A204.1 (cell line): ENCODE results near the gene NBPF8.
"Not testable (repeated sequence)": the region's sequence is repeated elsewhere in the genome, so short reads cannot be mapped to it uniquely, and the experiment has no call there.

Source experiments
- FAIRE-seq: peaks from 2 replicates; lab custom pipeline; 2012; peaks lifted over from hg19 to GRCh38; lab: Jason Lieb, UNC

The NBPF8 gene

DNA sequence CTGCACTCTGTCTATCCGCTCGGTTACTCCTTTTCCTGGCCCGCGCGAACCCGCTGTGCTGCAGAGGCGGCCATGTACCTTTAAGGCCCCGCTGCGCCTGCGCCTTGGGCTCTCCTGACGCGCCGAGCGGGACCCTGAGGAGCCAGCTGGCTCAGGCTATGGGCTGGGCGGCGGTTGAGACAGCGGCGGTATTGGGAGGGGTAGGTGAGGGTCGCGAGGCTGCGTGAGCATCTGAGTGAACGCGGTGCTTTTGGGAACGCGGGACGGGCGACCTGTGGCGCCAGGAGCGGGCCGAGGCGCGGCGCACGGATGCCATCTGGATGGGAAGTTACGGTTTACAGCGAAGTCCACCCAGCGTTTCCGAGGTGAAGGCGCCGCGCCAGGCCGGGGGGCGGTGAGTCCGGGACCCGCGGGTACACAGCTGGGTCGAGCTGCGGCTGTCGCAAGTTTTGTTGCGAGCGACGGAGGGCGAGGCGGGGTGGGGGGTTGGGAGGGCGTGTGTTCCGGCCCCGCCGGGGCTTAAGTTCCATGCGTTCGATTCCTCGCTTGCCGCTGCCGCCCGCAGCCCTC is at the start of gene NBPF8:
NBPF8 (plus strand) TSS at position 125 of the 570 bp plus-strand sequence. CDS start 21,488 bp downstream, outside the sequence.
- not testable (repeated sequence) for FAIRE-seq

DNA sequence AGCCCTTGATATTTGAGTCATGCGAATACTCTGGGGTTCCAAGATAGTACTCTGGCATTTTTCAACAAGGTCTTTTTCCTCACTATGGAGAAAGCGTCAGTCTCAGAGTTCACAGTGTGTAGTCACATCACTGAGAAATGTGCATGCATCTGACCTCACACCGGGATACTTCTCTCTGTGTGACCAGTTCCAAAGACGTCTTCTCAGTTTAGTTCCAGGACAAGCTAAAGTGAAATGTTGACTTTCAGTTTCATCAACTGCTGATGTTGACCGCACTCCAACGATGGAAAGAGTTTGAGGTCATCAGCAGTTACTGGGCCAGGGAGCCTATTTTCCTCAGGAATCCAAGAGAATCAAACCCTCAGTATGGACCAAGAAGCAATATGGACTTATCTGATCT is 47.1 kb upstream of the NBPF8 start:
- not testable (repeated sequence) for FAIRE-seq

DNA sequence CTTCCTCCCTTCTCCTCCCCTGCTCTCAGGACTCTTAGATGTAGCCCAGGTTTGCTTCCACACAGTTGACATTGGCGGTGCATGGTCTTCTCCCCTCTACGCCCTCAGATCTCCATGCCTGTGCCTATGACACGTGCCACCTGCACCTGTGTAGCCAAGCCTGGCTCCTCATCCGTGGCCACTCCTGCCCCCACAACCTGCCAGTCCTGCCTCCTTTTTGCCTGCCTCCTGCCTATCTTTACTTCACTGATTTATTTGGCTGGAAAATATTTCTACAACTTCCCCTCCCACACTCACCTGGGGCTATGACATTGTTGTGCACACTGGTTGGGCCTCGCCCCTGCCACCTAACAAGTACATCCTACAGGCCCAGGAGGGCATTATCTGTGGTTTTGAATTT is 28.2 kb upstream of the NBPF8 start:
- FAIRE-seq: not testable (repeated sequence)

DNA sequence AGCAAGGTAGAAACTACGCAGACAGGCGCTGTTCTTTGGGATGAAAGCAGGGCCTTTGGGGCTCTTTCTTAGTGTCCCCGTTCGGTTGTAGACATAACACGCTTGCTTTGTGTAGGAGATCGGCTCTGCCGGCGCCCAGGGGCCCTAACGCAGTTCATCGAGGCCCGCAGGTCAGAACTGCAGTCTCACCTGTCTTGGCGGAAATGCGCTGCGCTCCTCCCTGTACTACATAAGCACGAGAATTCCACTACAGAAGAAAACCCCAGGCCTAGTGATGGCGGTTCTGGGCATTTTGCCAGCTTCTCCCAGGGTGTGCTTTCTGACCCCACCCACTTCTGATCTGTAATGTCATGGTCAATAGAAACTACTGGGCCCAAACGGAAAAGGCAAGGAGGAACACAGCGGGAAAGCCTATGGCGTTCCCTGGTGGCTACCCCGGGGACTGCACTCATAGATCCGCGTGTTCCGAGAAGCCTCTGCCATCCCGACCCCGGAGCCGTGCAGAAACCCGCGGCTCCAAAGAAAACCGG is 26.2 kb upstream of the NBPF8 start:
- not testable (repeated sequence) for FAIRE-seq

GRCh38 chr1:120391365-120391764 is 23.5 kb upstream of the NBPF8 start:
- not testable (repeated sequence) for FAIRE-seq

- not testable (repeated sequence) for FAIRE-seq
These were observed 21.3 kb upstream of the NBPF8 start for GRCh38 chr1:120393316-120394232.

DNA sequence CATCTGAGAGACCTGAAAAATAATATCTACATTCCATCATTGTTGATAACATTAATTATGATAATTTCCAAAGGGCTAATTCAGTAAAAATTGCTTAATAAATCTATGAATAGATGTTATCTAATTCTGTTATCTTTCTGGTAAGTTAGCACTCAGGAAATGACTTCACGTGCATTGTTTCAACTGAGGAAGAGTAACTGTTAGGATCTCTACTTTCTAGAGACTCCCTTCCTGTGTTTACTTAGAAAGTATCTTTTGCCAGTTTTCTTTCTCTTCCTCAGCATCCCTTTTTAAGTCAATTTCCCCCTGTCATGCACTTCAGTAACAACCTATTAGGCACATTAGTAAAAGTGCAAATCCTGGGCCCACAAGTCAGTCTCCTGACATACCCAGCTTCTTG is 9.5 kb upstream of the NBPF8 start:
- FAIRE-seq: not testable (repeated sequence)

DNA sequence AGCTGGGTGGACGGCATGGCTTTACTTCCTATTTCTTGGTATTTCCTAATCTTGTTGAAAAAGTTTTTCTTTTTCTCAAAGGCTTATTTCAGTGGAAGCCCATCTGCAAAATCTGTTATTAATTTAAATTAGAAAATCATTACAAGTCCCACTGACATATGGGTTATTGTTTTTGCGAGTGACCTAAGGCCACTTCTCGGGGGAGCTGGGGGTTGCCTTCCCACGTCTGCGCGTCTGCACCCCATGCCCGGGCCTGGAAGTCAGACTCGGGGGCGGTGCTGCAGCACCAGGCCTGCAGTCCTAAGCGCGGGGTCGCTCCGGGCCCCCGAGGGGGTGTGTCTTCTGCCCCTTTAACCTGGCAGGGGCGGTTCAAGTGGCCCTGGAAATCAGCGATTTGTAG is 384 bp upstream of the NBPF8 start:
- not testable (repeated sequence) for FAIRE-seq

DNA sequence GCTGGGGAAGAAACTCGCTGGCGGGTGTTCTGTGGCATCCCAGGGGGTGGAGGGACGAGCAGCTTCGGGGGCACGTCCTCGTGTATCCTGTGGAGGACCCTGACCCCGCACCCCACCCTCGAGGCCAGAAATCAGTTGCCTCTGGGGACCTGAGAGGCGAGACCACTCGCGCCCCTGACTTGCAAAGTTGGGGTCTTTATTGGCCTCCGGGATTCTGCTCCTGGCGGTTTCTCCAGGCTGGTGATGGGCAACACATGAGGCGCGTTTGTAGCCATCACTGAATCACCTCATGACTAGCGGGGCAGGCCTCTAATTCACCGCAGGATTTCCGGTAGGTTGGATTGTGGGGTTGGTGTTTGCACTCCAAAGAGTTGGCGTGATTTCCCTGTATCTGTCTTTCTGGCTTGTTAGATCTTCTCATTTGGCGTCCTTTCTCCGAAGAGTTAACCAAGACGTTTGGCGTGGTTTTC is 692 bp downstream of the NBPF8 start:
- FAIRE-seq: not testable (repeated sequence)

GRCh38 chr1:120425063-120425462 is 10.2 kb downstream of the NBPF8 start:
- FAIRE-seq: not testable (repeated sequence)

- FAIRE-seq: not testable (repeated sequence)
These were observed 16.8 kb downstream of the NBPF8 start for GRCh38 chr1:120431626-120432025.

DNA sequence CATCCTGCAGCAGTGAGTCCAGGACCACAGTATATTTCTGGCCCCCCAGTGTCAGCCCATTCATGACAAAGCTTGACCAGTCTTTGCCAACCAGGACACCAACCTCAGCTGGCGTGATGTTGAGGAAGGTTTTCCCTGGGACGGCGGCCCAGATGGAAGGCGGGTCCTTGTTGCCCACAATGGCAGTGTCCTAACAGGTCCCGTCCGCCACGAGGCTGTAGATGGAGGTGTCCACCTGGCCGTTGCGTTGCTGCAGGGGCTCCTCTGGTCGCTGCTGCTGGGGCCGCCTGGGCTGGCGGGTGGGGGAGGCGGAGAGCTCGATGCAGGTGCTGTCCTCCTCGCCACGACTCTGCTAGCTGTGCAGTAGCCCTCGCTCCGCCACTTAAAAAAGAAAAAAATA is 19.0 kb downstream of the NBPF8 start:
- FAIRE-seq: not testable (repeated sequence)

DNA sequence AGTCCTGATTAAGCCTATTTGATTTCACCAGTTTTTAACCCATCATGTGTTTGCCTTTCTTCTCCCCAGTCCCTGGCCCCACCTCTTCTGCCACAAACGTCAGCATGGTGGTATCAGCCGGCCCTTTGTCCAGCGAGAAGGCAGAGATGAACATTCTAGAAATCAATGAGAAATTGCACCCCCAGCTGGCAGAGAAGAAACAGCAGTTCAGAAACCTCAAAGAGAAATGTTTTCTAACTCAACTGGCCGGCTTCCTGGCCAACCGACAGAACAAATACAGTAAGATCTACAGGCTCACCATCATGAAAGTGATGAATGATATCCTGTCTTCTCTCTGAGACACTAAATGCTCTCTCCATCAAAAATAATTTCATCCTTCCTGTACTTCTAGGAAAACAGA is 34.3 kb downstream of the NBPF8 start:
- not testable (repeated sequence) for FAIRE-seq
